DMS153 treated with DMSO at 0.1 percent for 48 hours (cell line): ENCODE measurements around the gene SREK1IP1.

Experiments used
- DNase-seq: peaks from one replicate; lab custom pipeline; 2025; ENCODE audit not compliant: unreplicated experiment; lab: John Stamatoyannopoulos, UW

Gene SREK1IP1

DNA sequence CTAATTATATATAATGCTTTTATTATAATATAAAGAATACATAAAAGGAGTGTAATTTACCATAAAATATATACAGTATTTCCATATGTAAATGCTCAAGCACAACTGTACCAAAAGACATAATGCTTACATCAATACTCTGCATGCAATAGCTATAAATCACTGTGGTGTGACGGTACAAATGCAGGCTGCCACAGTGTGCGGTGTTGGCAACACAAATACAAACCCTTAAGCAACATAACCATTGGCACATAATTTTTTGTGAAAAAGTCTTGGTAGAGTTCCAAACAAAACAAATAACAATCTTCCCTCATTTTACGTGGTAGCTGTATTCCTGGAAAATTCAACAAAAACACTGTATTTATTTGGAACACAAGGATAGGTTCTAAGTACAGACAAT lies 80.1 kb downstream of the SREK1IP1 start:
- DNase-seq: no peak

- DNase-seq: no peak
Measured at GRCh38 chr5:64685866-64686265, 82.6 kb downstream of the SREK1IP1 start.

- no peak for DNase-seq
Measured at GRCh38 chr5:64682608-64683007, 85.9 kb downstream of the SREK1IP1 start.

DNA sequence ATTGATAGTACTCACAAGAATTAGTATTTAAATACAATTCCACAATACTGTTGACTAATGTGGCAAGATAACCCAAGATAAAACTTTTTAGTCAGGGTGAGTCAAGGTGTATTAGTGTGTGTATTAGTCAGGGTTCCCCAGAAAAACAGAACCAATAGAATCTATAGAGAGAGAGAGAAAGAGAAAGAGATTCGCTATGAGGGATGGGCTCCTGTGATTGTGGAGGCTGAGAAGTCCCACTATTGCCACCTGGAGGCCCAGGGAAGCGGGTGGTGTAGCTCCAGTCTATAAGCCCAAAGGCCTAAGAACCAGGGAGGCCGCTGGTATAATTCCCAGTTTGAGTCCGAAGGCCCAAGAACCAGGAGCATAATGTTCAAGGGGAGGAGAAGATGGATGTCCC lies 88.2 kb downstream of the SREK1IP1 start:
- no peak for DNase-seq

DNA sequence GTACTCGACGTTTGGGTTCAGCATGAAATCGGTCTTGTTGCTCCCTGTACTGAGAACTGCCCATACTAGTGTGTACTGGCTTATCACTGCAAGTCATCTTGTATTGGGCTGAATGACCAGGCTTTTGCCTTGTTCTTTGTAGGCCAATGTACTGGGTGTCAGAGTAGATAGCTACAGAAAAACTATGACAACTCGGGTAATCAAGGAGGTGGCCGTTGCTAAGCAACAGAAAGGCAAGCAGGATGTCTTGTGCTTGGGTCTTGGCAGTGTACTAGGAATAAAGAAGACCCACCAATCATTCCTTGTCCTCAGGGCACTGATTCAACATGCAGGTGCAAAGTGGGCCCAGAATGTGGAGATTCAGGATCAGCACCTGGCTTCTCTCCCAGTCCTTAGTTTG lies 90.1 kb downstream of the SREK1IP1 start:
- DNase-seq: no peak

- no peak for DNase-seq
Measured at GRCh38 chr5:64671678-64672077, 96.8 kb downstream of the SREK1IP1 start.

GRCh38 chr5:64670277-64670676 lies 98.2 kb downstream of the SREK1IP1 start:
- DNase-seq: no peak
